ENCODE measurements around the gene TAS2R3.

GRCh38 chr7:141754939-141755338 is 9.0 kb upstream of the TAS2R3 start:
- TF ChIP-seq POLR2AphosphoS5 (IDR thresholded peaks at IDR 0.05; ENCODE audit: borderline replicate concordance, low read depth, low read length) (no peak), EZH2 (IDR thresholded peaks at IDR 0.05) (no peak)

All from SK-N-MC (cell line).